Stomach (tissue), 4 donors: ENCODE results near the gene CELA2A.

Experiments
- POLR2A ChIP-seq, 4 donors: fragments of 450-650 bp; IDR thresholded peaks; one replicate each; pipeline ENCODE4 v1.6.1; 2016; ENCODE audit warnings: antibody characterized with exemption in 4 of 4, control low read depth in 2 of 4, mild to moderate bottlenecking in 1 of 4, moderate library complexity in 1 of 4
- POLR2AphosphoS5 ChIP-seq, 3 donors: sonication (generic); formaldehyde crosslinking; IDR thresholded peaks; one replicate each; pipeline ENCODE4 v1.6.1; 2016; ENCODE audit warnings: antibody characterized with exemption in 3 of 3
- TF ChIP-seq, protein P1 (sequence below), 7 experiments: fragments of 450-650 bp in 4 of 7; fragments of 200-600 bp in 3 of 7; sonication (generic) in 3 of 7; IDR thresholded peaks; one replicate each; pipeline ENCODE4 v1.5.1; 2016 to 2019; ENCODE audit warnings: antibody characterized with exemption in 7 of 7, control low read depth in 2 of 7, mild to moderate bottlenecking in 1 of 7

DNA sequence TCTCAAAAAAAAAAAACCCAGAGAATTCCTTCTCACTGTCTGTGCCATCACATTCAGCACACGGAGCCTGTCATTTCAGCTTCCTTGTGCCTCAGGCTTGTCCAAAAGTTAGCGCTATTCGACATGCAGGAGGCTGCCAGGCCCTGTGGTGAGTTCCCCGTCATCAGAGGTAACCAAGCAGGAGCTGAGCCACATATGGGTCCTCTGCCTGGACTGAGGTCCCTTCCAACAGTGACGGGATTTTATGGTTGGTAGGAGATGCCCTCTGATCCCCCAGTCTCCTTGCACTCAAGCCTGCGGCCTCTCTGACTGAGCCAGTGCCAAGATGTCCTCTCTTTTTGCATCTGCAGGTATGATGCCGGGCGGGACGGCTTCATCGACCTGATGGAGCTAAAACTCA is 31.0 kb upstream of the CELA2A start:
- TF ChIP-seq, protein P1, sequence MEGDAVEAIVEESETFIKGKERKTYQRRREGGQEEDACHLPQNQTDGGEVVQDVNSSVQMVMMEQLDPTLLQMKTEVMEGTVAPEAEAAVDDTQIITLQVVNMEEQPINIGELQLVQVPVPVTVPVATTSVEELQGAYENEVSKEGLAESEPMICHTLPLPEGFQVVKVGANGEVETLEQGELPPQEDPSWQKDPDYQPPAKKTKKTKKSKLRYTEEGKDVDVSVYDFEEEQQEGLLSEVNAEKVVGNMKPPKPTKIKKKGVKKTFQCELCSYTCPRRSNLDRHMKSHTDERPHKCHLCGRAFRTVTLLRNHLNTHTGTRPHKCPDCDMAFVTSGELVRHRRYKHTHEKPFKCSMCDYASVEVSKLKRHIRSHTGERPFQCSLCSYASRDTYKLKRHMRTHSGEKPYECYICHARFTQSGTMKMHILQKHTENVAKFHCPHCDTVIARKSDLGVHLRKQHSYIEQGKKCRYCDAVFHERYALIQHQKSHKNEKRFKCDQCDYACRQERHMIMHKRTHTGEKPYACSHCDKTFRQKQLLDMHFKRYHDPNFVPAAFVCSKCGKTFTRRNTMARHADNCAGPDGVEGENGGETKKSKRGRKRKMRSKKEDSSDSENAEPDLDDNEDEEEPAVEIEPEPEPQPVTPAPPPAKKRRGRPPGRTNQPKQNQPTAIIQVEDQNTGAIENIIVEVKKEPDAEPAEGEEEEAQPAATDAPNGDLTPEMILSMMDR (IDR thresholded peaks at IDR 0.05): no peak
- TF ChIP-seq POLR2AphosphoS5 (IDR thresholded peaks at IDR 0.05): no peak
- no peak for TF ChIP-seq POLR2A (IDR thresholded peaks at IDR 0.05)
